Small intestine (tissue), 7 donors: ENCODE data around the gene MXRA7. TPM values are rescaled to one million over a fixed set of nuclear protein-coding genes. Genes with fewer than 3 reads are reported as not detected.

Source experiments
- DNase-seq, 2 donors: peaks; one replicate each; pipeline versions ENCODE4 v3.0.0 to v3.0.0-alpha.2; 2013
- FAIRE-seq: peaks from 2 replicates; lab custom pipeline; 2012; peaks lifted over from hg19 to GRCh38; lab: Jason Lieb, UNC
- H3K27ac ChIP-seq, 3 donors: one replicate each; pipeline ENCODE4 v1.5.1; 2013; ENCODE audit warnings: low read length in 2 of 3, mild to moderate bottlenecking in 2 of 3, control low read depth in 1 of 3, inconsistent platforms in 1 of 3, low read depth in 1 of 3, moderate library complexity in 1 of 3
- H3K27me3 ChIP-seq, 3 donors: one replicate each; pipeline ENCODE4 v1.6.1; 2013; ENCODE audit warnings: low read length in 3 of 3, inconsistent platforms in 1 of 3; ENCODE audit not compliant: control insufficient read depth in 3 of 3, insufficient read depth in 3 of 3
- H3K36me3 ChIP-seq, 3 donors: one replicate each; pipeline ENCODE4 v1.6.1; 2013; ENCODE audit warnings: low read length in 3 of 3, inconsistent platforms in 1 of 3, low read depth in 1 of 3, mild to moderate bottlenecking in 1 of 3, moderate library complexity in 1 of 3; ENCODE audit not compliant: control insufficient read depth in 3 of 3, insufficient read depth in 2 of 3
- H3K4me1 ChIP-seq, 3 donors: one replicate each; pipeline ENCODE4 v1.6.1; 2013; ENCODE audit warnings: low read length in 2 of 3, inconsistent platforms in 1 of 3, low read depth in 1 of 3, mild to moderate bottlenecking in 1 of 3, moderate library complexity in 1 of 3; ENCODE audit not compliant: control insufficient read depth in 3 of 3, insufficient read depth in 2 of 3
- H3K4me3 ChIP-seq, 3 donors: one replicate each; pipeline ENCODE4 v1.5.1; 2013; ENCODE audit warnings: low read length in 3 of 3, control low read depth in 1 of 3, inconsistent platforms in 1 of 3, low read depth in 1 of 3, mild to moderate bottlenecking in 1 of 3, moderate library complexity in 1 of 3
- H3K9me3 ChIP-seq, 2 donors: one replicate each; pipeline ENCODE4 v1.6.1; 2013; ENCODE audit warnings: low read depth in 1 of 2, low read length in 1 of 2; ENCODE audit not compliant: control insufficient read depth in 2 of 2, insufficient read depth in 1 of 2
- WGBS, 3 donors: extraction: QIAGEN DNeasy Blood & Tissue Kit; methylation state at CpG; one replicate each; pipeline ENCODE4 v1.1.7; 2013; 5-methylcytosine and 5-hydroxymethylcytosine counted together
- polyA plus RNA-seq, 4 donors: library from polyadenylated mRNA; stranded (reverse) in 3 of 4; unstranded in 1 of 4; fragments of 200-250 nt in 3 of 4; fragments of 120-200 nt in 1 of 4; gene quantifications; one replicate each; pipeline versions ENCODE4 v1.2.1 to v1.2.3, GENCODE V29; 2013
- donor health status: healthy with polysubstance abuse.
- donor health status: control.
- donor health status: control.
- donor health status: Bipolar disorder and iron deficiency.
- donor health status: healthy.

MXRA7 gene
- polyA plus RNA-seq, 4 donors: 3.1 to 40.1 (median 23.8) TPM

DNA sequence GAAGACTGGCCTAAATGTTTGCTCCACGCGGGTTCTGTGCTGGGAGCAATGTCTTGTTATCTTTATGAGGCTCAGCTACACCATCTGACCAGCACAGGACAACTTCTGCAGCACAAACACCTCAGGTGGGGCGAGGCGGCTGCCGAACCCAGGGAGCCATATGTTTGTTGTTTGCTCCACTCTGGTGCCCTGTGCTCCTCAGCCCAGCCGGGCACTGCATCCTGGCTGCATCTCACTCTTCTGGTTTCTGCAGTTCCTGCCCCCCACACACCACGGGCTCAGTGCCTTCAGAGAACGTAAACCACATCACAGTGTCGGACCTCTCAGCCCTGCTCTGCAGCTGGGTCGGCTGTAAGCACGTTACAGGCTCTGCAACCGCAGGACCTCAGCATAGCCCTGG, 32.4 kb downstream of the MXRA7 start:
- Histone ChIP-seq H3K27ac (no peak overlapping the region), H3K27me3 (no peaks in the 10 kb centered on the region), H3K4me3 (no peak overlapping the region), H3K9me3 (no peaks in the 10 kb centered on the region), H3K36me3 (peaks cover 0 to 26% (median 0%) of the 10 kb centered on the region in 3 donors), H3K4me1 (peaks cover 0 to 5% (median 0%) of the 10 kb centered on the region in 3 donors)
- FAIRE-seq (no peak), DNase-seq (peak; percentile 47 to 70)
- 35 to 55% (median 42%) methylated on average over 12 of the region's 12 CpGs for WGBS, 3 donors

DNA sequence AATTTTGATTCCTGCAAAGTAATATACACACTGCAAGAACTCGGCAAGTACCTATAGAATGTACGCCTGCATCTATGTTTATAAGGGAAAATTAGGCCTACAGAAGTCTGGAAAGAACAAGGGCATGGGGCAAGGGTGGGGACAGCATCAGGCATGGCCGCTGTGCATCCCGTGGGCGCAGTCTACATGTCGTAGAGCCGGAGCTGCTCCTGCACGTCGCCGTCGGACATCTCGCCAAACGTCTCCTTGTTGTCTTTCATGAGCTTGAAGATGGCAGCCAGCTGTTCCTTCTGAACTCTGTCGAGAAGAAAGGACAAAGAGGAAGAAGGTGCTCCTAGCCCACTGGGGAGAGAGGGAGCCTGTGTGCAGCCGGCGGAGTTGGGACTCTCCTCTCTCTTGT, 33.4 kb downstream of the MXRA7 start:
- no peak overlapping the region for H3K27ac ChIP-seq
- 87 to 94% (median 91%) methylated on average over 16 of the region's 16 CpGs for WGBS, 3 donors
- no peaks in the 10 kb centered on the region for H3K9me3 ChIP-seq
- no peak for FAIRE-seq
- DNase-seq: no peak
- H3K27me3 ChIP-seq: no peaks in the 10 kb centered on the region
- H3K36me3 ChIP-seq: peaks cover 0 to 17% (median 0%) of the 10 kb centered on the region in 3 donors
- peaks cover 0 to 14% (median 0%) of the 10 kb centered on the region in 3 donors for H3K4me1 ChIP-seq
- no peak overlapping the region for H3K4me3 ChIP-seq

DNA sequence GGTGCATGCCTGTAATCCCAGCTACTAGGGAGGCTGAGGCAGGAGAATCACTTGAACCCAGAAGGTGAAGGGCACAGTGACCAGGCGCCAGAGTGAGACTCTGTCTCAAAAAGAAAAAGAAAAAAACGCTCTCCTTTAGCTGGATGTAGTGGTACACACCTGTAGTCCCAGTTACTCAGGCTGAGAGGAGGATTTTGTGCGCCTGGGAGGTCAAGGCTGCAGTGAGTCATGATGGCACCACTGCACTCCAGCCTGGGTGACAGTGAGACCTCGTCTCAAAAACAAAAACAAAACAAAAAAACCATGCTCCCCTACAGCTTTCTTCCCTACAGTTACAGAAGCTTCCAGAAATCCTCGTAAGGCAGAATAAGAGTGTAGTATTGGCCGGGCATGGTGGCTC, 34.1 kb downstream of the MXRA7 start:
- H3K27me3 ChIP-seq: no peaks in the 10 kb centered on the region
- no peak overlapping the region for H3K27ac ChIP-seq
- H3K9me3 ChIP-seq: no peaks in the 10 kb centered on the region
- peaks cover 0 to 10% (median 0%) of the 10 kb centered on the region in 3 donors for H3K36me3 ChIP-seq
- FAIRE-seq: no peak
- DNase-seq: no peak
- no peak overlapping the region for H3K4me3 ChIP-seq
- H3K4me1 ChIP-seq: peaks cover 0 to 16% (median 0%) of the 10 kb centered on the region in 3 donors
- WGBS, 3 donors: 91 to 92% (median 92%) methylated on average over 6 of the region's 6 CpGs

DNA sequence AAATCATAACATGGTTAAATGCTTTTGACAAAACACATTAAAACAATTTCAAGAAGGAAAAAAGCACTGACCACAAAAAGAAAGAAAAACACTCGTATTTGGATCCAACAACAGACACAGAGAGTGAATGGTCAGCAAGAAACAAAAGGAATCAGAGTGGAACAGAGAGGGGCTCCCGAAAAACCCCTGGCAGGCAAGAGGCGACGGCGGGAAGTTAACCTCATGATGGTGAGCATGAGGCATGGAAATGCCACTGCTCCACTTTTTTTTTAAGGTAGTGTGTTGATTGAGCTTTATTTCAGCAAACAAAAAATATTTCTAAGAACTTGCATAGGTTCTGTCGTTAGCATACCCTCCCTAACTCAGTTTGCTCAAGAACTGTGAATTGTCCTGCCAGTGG, 35.1 kb downstream of the MXRA7 start:
- 90 to 96% (median 93%) methylated on average over 6 of the region's 6 CpGs for WGBS, 3 donors
- H3K4me3 ChIP-seq: no peak overlapping the region
- no peaks in the 10 kb centered on the region for H3K27me3 ChIP-seq
- peaks cover 0 to 8% (median 0%) of the 10 kb centered on the region in 3 donors for H3K36me3 ChIP-seq
- DNase-seq (no peak), FAIRE-seq (no peak)
- no peaks in the 10 kb centered on the region for H3K9me3 ChIP-seq
- H3K4me1 ChIP-seq: peaks cover 0 to 21% (median 0%) of the 10 kb centered on the region in 3 donors
- no peak overlapping the region for H3K27ac ChIP-seq

DNA sequence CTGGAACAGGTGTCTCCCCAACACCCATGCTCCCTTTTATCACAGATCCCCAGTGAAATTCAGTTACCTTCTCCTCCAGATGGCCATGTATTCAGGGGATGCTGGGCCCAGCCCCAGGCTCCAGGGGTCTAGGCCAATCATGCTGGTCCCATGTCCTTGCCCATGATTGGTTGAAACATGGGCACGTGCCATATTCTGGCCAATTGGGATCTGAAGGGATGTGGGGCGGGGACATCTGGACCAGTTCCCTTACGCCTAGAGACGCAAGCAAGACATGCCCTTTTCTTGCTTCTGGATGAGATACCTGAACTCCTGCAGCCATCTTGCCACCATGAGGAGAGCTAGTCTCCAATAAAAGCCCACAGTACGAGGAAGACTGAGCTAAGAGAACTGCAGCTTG, 36.2 kb downstream of the MXRA7 start:
- FAIRE-seq (no peak), DNase-seq (no peak)
- Histone ChIP-seq H3K9me3 (no peaks in the 10 kb centered on the region), H3K4me3 (no peak overlapping the region), H3K4me1 (peaks cover 0 to 29% (median 0%) of the 10 kb centered on the region in 3 donors), H3K36me3 (peaks cover 0 to 8% (median 0%) of the 10 kb centered on the region in 3 donors), H3K27ac (no peak overlapping the region), H3K27me3 (no peaks in the 10 kb centered on the region)
- WGBS, 3 donors: 97 to 100% (median 97%) methylated on average over 5 of the region's 5 CpGs

DNA sequence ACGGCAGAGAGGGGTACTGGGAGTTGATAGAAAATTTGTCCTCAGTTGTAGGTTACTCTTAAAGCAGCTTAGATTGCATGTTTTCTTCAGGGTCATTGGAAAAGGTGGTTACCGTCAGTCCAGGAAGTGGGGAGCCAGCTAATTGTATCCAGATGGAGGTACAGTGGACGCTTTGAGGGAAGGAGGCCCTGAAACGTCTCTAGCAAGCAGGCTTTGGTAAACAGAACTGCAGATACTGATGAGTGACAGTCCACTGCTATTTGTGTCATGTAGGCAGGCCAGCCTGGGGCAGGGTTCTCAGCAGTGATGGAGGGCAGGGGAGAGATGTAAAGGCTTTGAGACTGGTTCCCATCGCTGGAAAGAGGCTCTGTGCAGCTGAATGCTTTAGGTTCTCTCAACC, 37.0 kb downstream of the MXRA7 start:
- Histone ChIP-seq H3K4me3 (no peak overlapping the region), H3K27ac (peak overlapping the region in 1 of 3 donors; percentile 99), H3K27me3 (no peaks in the 10 kb centered on the region), H3K9me3 (no peaks in the 10 kb centered on the region), H3K36me3 (peaks cover 0 to 8% (median 0%) of the 10 kb centered on the region in 3 donors), H3K4me1 (peaks cover 0 to 29% (median 0%) of the 10 kb centered on the region in 3 donors)
- no peak for DNase-seq
- WGBS, 3 donors: 78 to 83% (median 80%) methylated on average over 5 of the region's 5 CpGs
- no peak for FAIRE-seq

DNA sequence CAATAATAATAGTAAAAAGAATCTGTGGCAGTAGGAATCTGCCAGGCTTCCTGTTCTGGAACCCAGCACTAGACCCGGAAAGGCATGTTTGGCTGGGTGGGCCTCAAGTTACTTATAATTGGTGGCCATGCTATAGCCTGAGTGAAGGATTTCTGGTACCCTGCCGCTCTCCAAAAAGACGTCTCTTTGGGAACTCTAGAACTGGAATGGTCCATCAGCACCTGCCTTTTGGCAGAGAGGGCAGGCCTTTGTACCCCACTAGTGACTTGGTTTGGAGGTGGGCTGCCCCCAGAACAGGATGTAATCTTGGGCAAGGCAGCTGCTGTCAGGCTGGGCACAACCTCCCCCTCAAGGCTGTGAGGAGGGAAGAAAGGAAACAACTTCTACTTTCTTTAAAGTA, 37.9 kb downstream of the MXRA7 start:
- WGBS, 3 donors: 81 to 91% (median 88%) methylated on average over 3 of the region's 3 CpGs
- DNase-seq (no peak), FAIRE-seq (no peak)
- Histone ChIP-seq H3K4me3 (peak overlapping the region in 1 of 3 donors; percentile 63), H3K4me1 (peaks cover 0 to 29% (median 0%) of the 10 kb centered on the region in 3 donors), H3K9me3 (no peaks in the 10 kb centered on the region), H3K27me3 (no peaks in the 10 kb centered on the region), H3K27ac (peak overlapping the region in 2 of 3 donors; percentile 88 to 99), H3K36me3 (peaks cover 0 to 5% (median 0%) of the 10 kb centered on the region in 3 donors)

DNA sequence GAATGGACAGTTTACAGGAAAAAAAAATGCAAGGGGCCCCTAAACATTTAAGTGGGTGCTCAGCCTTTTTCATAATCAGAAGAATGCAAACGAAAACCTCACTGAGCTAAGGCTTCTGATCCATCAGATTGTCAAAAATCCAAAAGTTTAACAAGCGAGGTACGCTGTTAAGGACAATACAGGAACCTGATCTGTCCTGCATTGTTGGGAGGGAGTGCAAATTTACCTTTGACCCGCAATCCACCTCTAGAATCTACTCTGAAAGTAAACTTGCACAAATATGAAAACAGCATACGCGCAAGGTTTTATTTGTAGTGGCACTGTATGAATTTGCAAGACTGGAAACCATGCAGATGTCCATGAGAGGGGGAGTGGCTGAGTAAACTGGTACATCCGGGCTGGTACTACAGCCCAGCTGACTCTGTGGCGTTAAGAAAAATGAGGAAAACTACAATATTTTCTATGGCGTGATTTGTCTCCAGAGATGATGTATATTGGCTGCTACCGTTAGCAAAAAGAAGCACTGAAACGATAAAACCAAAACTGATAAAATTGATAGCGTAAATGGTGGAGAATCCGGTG, 38.4 kb downstream of the MXRA7 start:
- WGBS, 3 donors: 14 to 39% (median 26%) methylated on average over 13 of the region's 13 CpGs
- no peak for FAIRE-seq
- Histone ChIP-seq H3K36me3 (peaks cover 0 to under 1% (median 0%) of the 10 kb centered on the region in 3 donors), H3K9me3 (no peaks in the 10 kb centered on the region), H3K4me3 (peak overlapping the region in 2 of 3 donors; percentile 63 to 68), H3K4me1 (peaks cover 0 to 29% (median 0%) of the 10 kb centered on the region in 3 donors), H3K27me3 (no peaks in the 10 kb centered on the region), H3K27ac (peak overlapping the region; percentile 88 to 99 (median 90))
- peak; percentile 72 to 77 for DNase-seq
